DMS53 treated with DMSO at 0.1 percent for 48 hours (cell line): Measurements from ENCODE around the gene FBXW5.

ENCODE experiments used
- DNase-seq: peaks from one replicate; lab custom pipeline; 2025; ENCODE audit not compliant: unreplicated experiment; lab: John Stamatoyannopoulos, UW

The FBXW5 gene

GRCh38 chr9:136949817-136950655 lies 5.5 kb upstream of the FBXW5 start:
- DNase-seq = peak; percentile 90

- peak; percentile 67 for DNase-seq
Observed at GRCh38 chr9:136949239-136949816, 4.8 kb upstream of the FBXW5 start.

GRCh38 chr9:136947955-136948510 lies 3.5 kb upstream of the FBXW5 start:
- no peak for DNase-seq

GRCh38 chr9:136947028-136947891 lies 2.7 kb upstream of the FBXW5 start:
- DNase-seq = no peak

GRCh38 chr9:136946228-136947027 lies 1.9 kb upstream of the FBXW5 start:
- no peak for DNase-seq

- DNase-seq = no peak
Observed at GRCh38 chr9:136945333-136946227, 1.0 kb upstream of the FBXW5 start.

- peak; percentile 18 for DNase-seq
Observed at GRCh38 chr9:136944212-136944518, 373 bp downstream of the FBXW5 start.

- no peak for DNase-seq
Observed at GRCh38 chr9:136943291-136944211, 987 bp downstream of the FBXW5 start.

- DNase-seq = no peak
Observed at GRCh38 chr9:136942881-136943230, 1.7 kb downstream of the FBXW5 start.

GRCh38 chr9:136942112-136942880 lies 2.2 kb downstream of the FBXW5 start:
- no peak for DNase-seq

GRCh38 chr9:136941231-136942111 lies 3.1 kb downstream of the FBXW5 start:
- DNase-seq = no peak

GRCh38 chr9:136940526-136941230 lies 3.9 kb downstream of the FBXW5 start:
- no peak for DNase-seq

- no peak for DNase-seq
Observed at GRCh38 chr9:136939996-136940525, 4.5 kb downstream of the FBXW5 start.

- DNase-seq = no peak
Observed at GRCh38 chr9:136939431-136939995, 5.0 kb downstream of the FBXW5 start.

GRCh38 chr9:136937186-136938001 lies 7.1 kb downstream of the FBXW5 start:
- DNase-seq = no peak
